Thyroid gland (tissue), 4 donors: ENCODE data around the gene RPL6. TPM values are rescaled to one million over a fixed set of nuclear protein-coding genes. Genes with fewer than 3 reads are reported as not detected.

Source experiments
- DNase-seq, 2 donors: peaks; one replicate each; pipeline ENCODE4 v3.0.0-alpha.2; 2019
- H3K27ac ChIP-seq, 3 donors: fragments of 200-600 bp; sonication (generic); 1 replicate in 2 of 3; 2 replicates in 1 of 3; pipeline ENCODE4 v1.5.1; 2016 to 2019; ENCODE audit warnings: mild to moderate bottlenecking in 1 of 3, moderate library complexity in 1 of 3
- H3K27me3 ChIP-seq: fragments of 200-600 bp; sonication (generic); one replicate; pipeline ENCODE4 v1.5.1; 2019
- H3K36me3 ChIP-seq, 2 donors: fragments of 200-600 bp; sonication (generic); one replicate each; pipeline ENCODE4 v1.5.1; 2016 to 2019
- H3K4me1 ChIP-seq, 2 donors: fragments of 200-600 bp; sonication (generic); one replicate each; pipeline ENCODE4 v1.5.1; 2017 to 2019
- H3K4me3 ChIP-seq, 3 donors: fragments of 200-600 bp; sonication (generic); replicated peaks in 1 of 3; 1 replicate in 2 of 3; 2 replicates in 1 of 3; pipeline ENCODE4 v1.5.1; 2016; ENCODE audit warnings: mild to moderate bottlenecking in 1 of 3
- H3K9me3 ChIP-seq: fragments of 200-600 bp; sonication (generic); one replicate; pipeline ENCODE4 v1.5.1; 2017
- POLR2A ChIP-seq, 2 donors: fragments of 450-650 bp; IDR thresholded peaks; one replicate each; pipeline ENCODE4 v1.6.1; 2017; ENCODE audit warnings: antibody characterized with exemption in 2 of 2, mild to moderate bottlenecking in 2 of 2, moderate library complexity in 1 of 2
- WGBS, 2 donors: methylation state at CpG; one replicate each; pipeline ENCODE4 v1.1.5; 2017; 5-methylcytosine and 5-hydroxymethylcytosine counted together
- intact Hi-C: fragments of 100-400 bp; cut with DNase I; formaldehyde crosslinking; loops from one replicate; pipeline ENCODE4 v1.15.1; 2023
- total RNA-seq, 4 donors: library from RNA; depleted of rRNA; stranded (reverse); fragments of >200 nt; gene quantifications; one replicate each; pipeline ENCODE4 v1.2.3, GENCODE V29; 2016
- TF ChIP-seq, protein P1 (sequence below), 6 experiments: fragments of 200-600 bp in 3 of 6; fragments of 450-650 bp in 3 of 6; sonication (generic) in 3 of 6; IDR thresholded peaks; one replicate each; pipeline ENCODE4 v1.5.1; 2016 to 2019; ENCODE audit warnings: antibody characterized with exemption in 6 of 6, mild to moderate bottlenecking in 2 of 6, inconsistent platforms in 1 of 6, moderate library complexity in 1 of 6

Gene RPL6
- total RNA-seq, 4 donors from 2014 or later = 1,041 to 1,517 (median 1,257) TPM

DNA sequence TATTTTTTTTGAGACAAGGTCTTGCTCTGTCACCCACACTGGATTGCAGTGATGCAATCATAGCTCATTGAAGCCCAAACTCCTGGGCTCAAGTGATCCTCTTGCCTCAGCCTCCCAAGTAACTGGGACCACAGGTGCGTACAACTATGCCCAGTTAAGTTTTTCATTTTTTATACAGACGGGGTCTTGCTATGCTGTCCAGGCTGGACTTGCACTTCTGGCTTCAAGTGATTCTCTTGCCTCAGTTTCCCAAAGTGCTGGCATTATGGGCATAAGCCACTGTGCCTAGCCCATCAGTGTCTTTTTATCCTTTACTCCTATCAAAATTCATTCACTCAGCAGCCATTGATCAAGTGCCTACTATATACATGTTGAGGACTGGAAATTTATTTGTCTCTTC, 18.4 kb upstream of the RPL6 start:
- no peak overlapping the region for H3K27ac ChIP-seq
- no peaks in the 10 kb centered on the region for H3K4me1 ChIP-seq
- H3K4me3 ChIP-seq = no peak overlapping the region
- DNase-seq = no peak
- 96 to 99% methylated on average over 2 of the region's 2 CpGs for WGBS, 2 donors
- no peaks in the 10 kb centered on the region for H3K27me3 ChIP-seq
- H3K9me3 ChIP-seq = no peaks in the 10 kb centered on the region
- intact Hi-C loops = no loop called here
- no peak for TF ChIP-seq POLR2A (IDR thresholded peaks at IDR 0.05)
- TF ChIP-seq, protein P1, sequence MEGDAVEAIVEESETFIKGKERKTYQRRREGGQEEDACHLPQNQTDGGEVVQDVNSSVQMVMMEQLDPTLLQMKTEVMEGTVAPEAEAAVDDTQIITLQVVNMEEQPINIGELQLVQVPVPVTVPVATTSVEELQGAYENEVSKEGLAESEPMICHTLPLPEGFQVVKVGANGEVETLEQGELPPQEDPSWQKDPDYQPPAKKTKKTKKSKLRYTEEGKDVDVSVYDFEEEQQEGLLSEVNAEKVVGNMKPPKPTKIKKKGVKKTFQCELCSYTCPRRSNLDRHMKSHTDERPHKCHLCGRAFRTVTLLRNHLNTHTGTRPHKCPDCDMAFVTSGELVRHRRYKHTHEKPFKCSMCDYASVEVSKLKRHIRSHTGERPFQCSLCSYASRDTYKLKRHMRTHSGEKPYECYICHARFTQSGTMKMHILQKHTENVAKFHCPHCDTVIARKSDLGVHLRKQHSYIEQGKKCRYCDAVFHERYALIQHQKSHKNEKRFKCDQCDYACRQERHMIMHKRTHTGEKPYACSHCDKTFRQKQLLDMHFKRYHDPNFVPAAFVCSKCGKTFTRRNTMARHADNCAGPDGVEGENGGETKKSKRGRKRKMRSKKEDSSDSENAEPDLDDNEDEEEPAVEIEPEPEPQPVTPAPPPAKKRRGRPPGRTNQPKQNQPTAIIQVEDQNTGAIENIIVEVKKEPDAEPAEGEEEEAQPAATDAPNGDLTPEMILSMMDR (IDR thresholded peaks at IDR 0.05) = no peak
- no peaks in the 10 kb centered on the region for H3K36me3 ChIP-seq

DNA sequence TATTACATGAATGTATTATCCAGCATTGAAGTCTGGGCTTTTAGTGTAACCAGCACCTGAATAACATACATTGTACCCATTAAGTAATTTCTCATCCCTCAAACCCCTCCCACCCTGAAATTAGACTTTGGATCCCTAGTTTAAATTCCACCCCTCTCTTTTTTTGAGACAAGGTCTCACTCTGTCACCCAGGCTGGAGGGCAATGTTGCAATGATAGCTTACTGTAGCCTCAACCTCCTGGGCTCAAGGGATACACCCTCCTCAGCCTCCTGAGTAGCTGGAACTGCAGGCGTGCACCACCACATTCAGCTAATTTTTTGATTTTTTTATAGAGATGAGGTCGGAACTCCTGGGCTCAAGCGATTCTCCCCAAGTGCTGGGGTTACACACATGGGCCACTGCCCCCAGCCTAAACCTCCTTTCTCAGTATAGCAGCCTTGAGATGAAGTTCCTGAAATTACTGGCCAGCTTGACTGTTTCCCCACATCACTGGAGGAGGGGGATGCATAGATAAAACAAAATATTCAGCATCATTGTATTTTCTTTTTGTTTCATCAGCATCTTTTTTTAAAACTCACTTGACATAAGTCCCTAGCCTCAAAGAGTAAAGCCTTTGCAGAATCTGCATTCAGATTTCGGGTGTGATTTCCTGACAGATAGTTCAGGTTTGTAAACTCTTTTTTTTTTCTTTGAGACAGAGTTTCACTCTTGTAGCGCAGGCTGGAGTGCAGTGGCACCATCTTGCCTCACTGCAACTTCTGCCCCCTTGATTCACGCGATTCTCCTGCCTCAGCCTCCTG, 16.4 kb upstream of the RPL6 start:
- DNase-seq = no peak
- H3K27me3 ChIP-seq = no peaks in the 10 kb centered on the region
- H3K27ac ChIP-seq = no peak overlapping the region
- 96 to 98% methylated on average over 7 of the region's 7 CpGs for WGBS, 2 donors
- no peaks in the 10 kb centered on the region for H3K4me1 ChIP-seq
- H3K9me3 ChIP-seq = no peaks in the 10 kb centered on the region
- no peak overlapping the region for H3K4me3 ChIP-seq
- intact Hi-C loops = no loop called here
- TF ChIP-seq, protein P1 (IDR thresholded peaks at IDR 0.05) = no peak
- TF ChIP-seq POLR2A (IDR thresholded peaks at IDR 0.05) = no peak
- H3K36me3 ChIP-seq = no peaks in the 10 kb centered on the region

GRCh38 chr12:112424126-112424525, 14.7 kb upstream of the RPL6 start:
- peaks cover 8 to 10% of the 10 kb centered on the region in 2 donors for H3K4me1 ChIP-seq
- H3K27ac ChIP-seq = no peak overlapping the region
- 92 to 96% methylated on average over 3 of the region's 3 CpGs for WGBS, 2 donors

DNA sequence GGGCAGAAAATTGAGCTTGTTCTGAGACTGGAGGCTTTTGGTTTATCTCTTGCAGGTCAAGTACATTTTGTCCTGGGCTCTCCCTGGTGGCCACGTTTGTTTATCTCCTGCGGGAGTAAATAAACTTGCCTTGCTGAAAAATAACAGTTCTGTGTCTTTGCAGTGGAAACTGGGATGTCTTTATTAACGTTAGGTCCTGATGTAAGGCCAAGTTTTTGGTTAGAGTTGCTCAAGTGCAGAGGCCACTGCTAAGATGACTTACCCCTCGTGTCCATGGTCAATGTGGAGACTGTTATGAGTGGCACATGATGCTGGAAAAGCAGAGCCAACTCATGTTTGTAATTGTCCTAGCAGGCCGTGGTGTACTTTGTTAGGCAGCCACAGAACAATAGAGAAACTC, 13.1 kb upstream of the RPL6 start:
- intact Hi-C loops = no loop called here
- no peak overlapping the region for H3K27ac ChIP-seq
- H3K4me3 ChIP-seq = no peak overlapping the region
- no peaks in the 10 kb centered on the region for H3K27me3 ChIP-seq
- peaks cover 15% of the 10 kb centered on the region in 2 donors for H3K4me1 ChIP-seq
- TF ChIP-seq, protein P1 (IDR thresholded peaks at IDR 0.05) = no peak
- DNase-seq = no peak
- 56 to 63% methylated on average over 5 of the region's 5 CpGs for WGBS, 2 donors
- H3K9me3 ChIP-seq = no peaks in the 10 kb centered on the region
- no peaks in the 10 kb centered on the region for H3K36me3 ChIP-seq

More at GRCh38 chr12:112424126-112424525, 14.7 kb upstream of the RPL6 start:
- no peaks in the 10 kb centered on the region for H3K27me3 ChIP-seq
- TF ChIP-seq POLR2A (IDR thresholded peaks at IDR 0.05) = no peak
- TF ChIP-seq, protein P1 (IDR thresholded peaks at IDR 0.05) = no peak
- no peak overlapping the region for H3K4me3 ChIP-seq
- intact Hi-C loops = no loop called here
- no peak for DNase-seq
- no peaks in the 10 kb centered on the region for H3K9me3 ChIP-seq
- H3K36me3 ChIP-seq = no peaks in the 10 kb centered on the region

- TF ChIP-seq, protein P1 (IDR thresholded peaks at IDR 0.05) = no peak
- no peak for TF ChIP-seq POLR2A (IDR thresholded peaks at IDR 0.05)
- no peak for DNase-seq
- no peaks in the 10 kb centered on the region for H3K9me3 ChIP-seq
- H3K4me1 ChIP-seq = peaks cover 15% of the 10 kb centered on the region in 2 donors
- no peaks in the 10 kb centered on the region for H3K36me3 ChIP-seq
- H3K27me3 ChIP-seq = no peaks in the 10 kb centered on the region
- H3K4me3 ChIP-seq = no peak overlapping the region
- H3K27ac ChIP-seq = no peak overlapping the region
- intact Hi-C loops = no loop called here
- 100% methylated on average over 1 of the region's 1 CpG for WGBS, 2 donors
These were observed 12.0 kb upstream of the RPL6 start for GRCh38 chr12:112421363-112421762.
